ENCODE data around the gene CMTM6.
A peak's percentile ranks its signal among the peaks of the same experiment; 100 is the strongest.
"Not testable (repeated sequence)": the region's sequence is repeated elsewhere in the genome, so short reads cannot be mapped to it uniquely, and the experiment has no call there.

The CMTM6 gene

GRCh38 chr3:32454731-32455608 is 47.7 kb downstream of the CMTM6 start:
- no peak for ATAC-seq (ENCODE audit: low read depth)
- Mint-ChIP-seq H3K4me1 (peaks cover 45% of the 10 kb centered on the region), H3K4me3 (peak overlapping the region; percentile 72), H3K9me3 (peaks cover 1% of the 10 kb centered on the region), H3K27ac (peak overlapping the region; percentile 98), H3K36me3 (peaks cover 27% of the 10 kb centered on the region), H3K27me3 (no peaks in the 10 kb centered on the region)
- DNase-seq (ENCODE audit: low spot score in 2 of 2) = no peak

GRCh38 chr3:32454111-32454510 is 48.5 kb downstream of the CMTM6 start:
- H3K27ac Mint-ChIP-seq = no peak overlapping the region

GRCh38 chr3:32453346-32453745 is 49.3 kb downstream of the CMTM6 start:
- peaks cover 33% of the 10 kb centered on the region for H3K36me3 Mint-ChIP-seq
- DNase-seq (ENCODE audit: low spot score in 2 of 2) (no peak), ATAC-seq (ENCODE audit: low read depth) (no peak)
- peaks cover 43% of the 10 kb centered on the region for H3K4me1 Mint-ChIP-seq
- H3K27ac Mint-ChIP-seq = no peak overlapping the region
- H3K9me3 Mint-ChIP-seq = peaks cover 1% of the 10 kb centered on the region
- H3K4me3 Mint-ChIP-seq = no peak overlapping the region
- H3K27me3 Mint-ChIP-seq = no peaks in the 10 kb centered on the region

More at GRCh38 chr3:32454111-32454510, 48.5 kb downstream of the CMTM6 start:
- Mint-ChIP-seq H3K9me3 (peaks cover 1% of the 10 kb centered on the region), H3K4me3 (no peak overlapping the region), H3K4me1 (peaks cover 42% of the 10 kb centered on the region), H3K27me3 (no peaks in the 10 kb centered on the region), H3K36me3 (peaks cover 30% of the 10 kb centered on the region)
- DNase-seq (ENCODE audit: low spot score in 2 of 2) (no peak), ATAC-seq (ENCODE audit: low read depth) (no peak)

- H3K9me3 Mint-ChIP-seq = peaks cover 1% of the 10 kb centered on the region
- no peak for DNase-seq (ENCODE audit: low spot score in 2 of 2)
- no peak for ATAC-seq (ENCODE audit: low read depth)
- H3K4me3 Mint-ChIP-seq = no peak overlapping the region
- no peak overlapping the region for H3K27ac Mint-ChIP-seq
- H3K27me3 Mint-ChIP-seq = no peaks in the 10 kb centered on the region
- peaks cover 42% of the 10 kb centered on the region for H3K4me1 Mint-ChIP-seq
- peaks cover 38% of the 10 kb centered on the region for H3K36me3 Mint-ChIP-seq
Observed at GRCh38 chr3:32452009-32452408, 50.6 kb downstream of the CMTM6 start.

GRCh38 chr3:32450992-32451659 is 51.5 kb downstream of the CMTM6 start:
- Mint-ChIP-seq H3K4me3 (no peak overlapping the region), H3K9me3 (peaks cover 3% of the 10 kb centered on the region), H3K4me1 (peaks cover 42% of the 10 kb centered on the region), H3K36me3 (peaks cover 46% of the 10 kb centered on the region), H3K27me3 (no peaks in the 10 kb centered on the region), H3K27ac (peak overlapping the region; percentile 89)
- ATAC-seq (ENCODE audit: low read depth) (no peak), DNase-seq (ENCODE audit: low spot score in 2 of 2) (no peak)

GRCh38 chr3:32450426-32450825 is 52.2 kb downstream of the CMTM6 start:
- ATAC-seq (ENCODE audit: low read depth) (no peak), DNase-seq (ENCODE audit: low spot score in 2 of 2) (no peak)
- Mint-ChIP-seq H3K4me1 (peaks cover 37% of the 10 kb centered on the region), H3K27ac (peak overlapping the region; percentile 89), H3K9me3 (peaks cover 3% of the 10 kb centered on the region), H3K4me3 (no peak overlapping the region), H3K27me3 (no peaks in the 10 kb centered on the region), H3K36me3 (peaks cover 44% of the 10 kb centered on the region)

- peaks cover 29% of the 10 kb centered on the region for H3K4me1 Mint-ChIP-seq
- H3K36me3 Mint-ChIP-seq = peaks cover 42% of the 10 kb centered on the region
- no peak overlapping the region for H3K27ac Mint-ChIP-seq
- H3K4me3 Mint-ChIP-seq = no peak overlapping the region
- DNase-seq (ENCODE audit: low spot score in 2 of 2) (no peak), ATAC-seq (ENCODE audit: low read depth) (no peak)
- no peaks in the 10 kb centered on the region for H3K27me3 Mint-ChIP-seq
- peaks cover 3% of the 10 kb centered on the region for H3K9me3 Mint-ChIP-seq
Observed at GRCh38 chr3:32449691-32450090, 53.0 kb downstream of the CMTM6 start.

GRCh38 chr3:32448686-32449474 is 53.8 kb downstream of the CMTM6 start:
- Mint-ChIP-seq H3K4me1 (peaks cover 29% of the 10 kb centered on the region), H3K9me3 (peaks cover 3% of the 10 kb centered on the region), H3K27ac (peak overlapping the region; percentile 53), H3K36me3 (peaks cover 39% of the 10 kb centered on the region), H3K27me3 (no peaks in the 10 kb centered on the region), H3K4me3 (no peak overlapping the region)
- ATAC-seq (ENCODE audit: low read depth) = no peak
- no peak for DNase-seq (ENCODE audit: low spot score in 2 of 2)

GRCh38 chr3:32447865-32448400 is 54.7 kb downstream of the CMTM6 start:
- Mint-ChIP-seq H3K4me1 (peaks cover 34% of the 10 kb centered on the region), H3K27me3 (no peaks in the 10 kb centered on the region), H3K9me3 (peaks cover 3% of the 10 kb centered on the region), H3K36me3 (peaks cover 39% of the 10 kb centered on the region), H3K27ac (peak overlapping the region; percentile 53), H3K4me3 (no peak overlapping the region)
- DNase-seq (ENCODE audit: low spot score in 2 of 2) (no peak), ATAC-seq (ENCODE audit: low read depth) (no peak)

GRCh38 chr3:32443478-32443877 is 59.2 kb downstream of the CMTM6 start:
- H3K27ac Mint-ChIP-seq = no peak overlapping the region
- peaks cover 32% of the 10 kb centered on the region for H3K36me3 Mint-ChIP-seq
- H3K4me3 Mint-ChIP-seq = no peak overlapping the region
- no peak for ATAC-seq (ENCODE audit: low read depth)
- H3K9me3 Mint-ChIP-seq = peaks cover 3% of the 10 kb centered on the region
- no peak for DNase-seq (ENCODE audit: low spot score in 2 of 2)
- H3K27me3 Mint-ChIP-seq = no peaks in the 10 kb centered on the region
- peaks cover 64% of the 10 kb centered on the region for H3K4me1 Mint-ChIP-seq

- H3K9me3 Mint-ChIP-seq = peaks cover 3% of the 10 kb centered on the region
- H3K4me3 Mint-ChIP-seq = no peak overlapping the region
- H3K4me1 Mint-ChIP-seq = peaks cover 66% of the 10 kb centered on the region
- H3K36me3 Mint-ChIP-seq = peaks cover 29% of the 10 kb centered on the region
- ATAC-seq (ENCODE audit: low read depth) = no peak
- H3K27ac Mint-ChIP-seq = peak overlapping the region; percentile 0
- DNase-seq (ENCODE audit: low spot score in 2 of 2) = no peak
- no peaks in the 10 kb centered on the region for H3K27me3 Mint-ChIP-seq
Observed at GRCh38 chr3:32442766-32443165, 59.9 kb downstream of the CMTM6 start.

- Mint-ChIP-seq H3K4me1 (peaks cover 60% of the 10 kb centered on the region), H3K4me3 (peak overlapping the region; percentile 11), H3K27ac (peak overlapping the region; percentile 99), H3K9me3 (no peaks in the 10 kb centered on the region), H3K36me3 (peaks cover 16% of the 10 kb centered on the region), H3K27me3 (no peaks in the 10 kb centered on the region)
- ATAC-seq (ENCODE audit: low read depth) = no peak
- DNase-seq (ENCODE audit: low spot score in 2 of 2) = no peak
Observed at GRCh38 chr3:32440611-32441350, 61.9 kb downstream of the CMTM6 start.

GRCh38 chr3:32439421-32439820 is 63.2 kb downstream of the CMTM6 start:
- Mint-ChIP-seq H3K4me3 (peak overlapping the region; percentile 80), H3K27ac (peak overlapping the region; percentile 99), H3K4me1 (peaks cover 61% of the 10 kb centered on the region), H3K36me3 (peaks cover 12% of the 10 kb centered on the region)
- H3K27me3 Mint-ChIP-seq; DNase-seq (ENCODE audit: low spot score in 2 of 2); H3K9me3 Mint-ChIP-seq: not testable (repeated sequence)
- ATAC-seq (ENCODE audit: low read depth) = peak; percentile 13
